Measurements from ENCODE around the gene THTPA. TPM values are rescaled to one million over a fixed set of nuclear protein-coding genes. Genes with fewer than 3 reads are reported as not detected.

Gene THTPA
- total and polyA plus RNA-seq, 2 of the 13 experiments (the other 11 are each of a cell fraction or from before 2014, with no cell fraction given): 7.4 to 8.7 TPM

- no peak for TF ChIP-seq NPAS2 (CRISPR knock-in tag; IDR thresholded peaks at IDR 0.05; ENCODE audit: borderline replicate concordance)
- peak; percentile 26; the same call in 1 of the 2 replicates for TF ChIP-seq ELF1 (CRISPR knock-in tag; IDR thresholded peaks at IDR 0.05)
- peak; percentile 40; the same call in 1 of the 2 replicates for TF ChIP-seq ZNF331 (CRISPR knock-in tag; IDR thresholded peaks at IDR 0.05)
- no peak for TF ChIP-seq SIN3A (IDR thresholded peaks at IDR 0.05; ENCODE audit: borderline replicate concordance, low read depth, low read length)
- TF ChIP-seq E2F1 (CRISPR knock-in tag; IDR thresholded peaks at IDR 0.05): no peak
- TF ChIP-seq ZBTB38 (CRISPR knock-in tag; IDR thresholded peaks at IDR 0.05): peak; percentile 33; the same call in 1 of the 2 replicates
- TF ChIP-seq PRDM4 (CRISPR knock-in tag; IDR thresholded peaks at IDR 0.05; ENCODE audit: borderline replicate concordance): no peak
- no peak for TF ChIP-seq GMEB2 (CRISPR knock-in tag; IDR thresholded peaks at IDR 0.05; ENCODE audit: low read depth)
- no peak for TF ChIP-seq ZNF776 (CRISPR knock-in tag; IDR thresholded peaks at IDR 0.05)
- peak; percentile 88 for TF ChIP-seq ZNF18 (CRISPR knock-in tag; IDR thresholded peaks at IDR 0.05; ENCODE audit: insufficient replicate concordance)
- TF ChIP-seq ZFP36L2 (CRISPR knock-in tag; IDR thresholded peaks at IDR 0.05): no peak
- TF ChIP-seq CREB3 (CRISPR knock-in tag; IDR thresholded peaks at IDR 0.05): no peak
- TF ChIP-seq ZNF460 (CRISPR knock-in tag; IDR thresholded peaks at IDR 0.05; ENCODE audit: borderline replicate concordance): no peak
- TF ChIP-seq ZNF569 (CRISPR knock-in tag; IDR thresholded peaks at IDR 0.05; ENCODE audit: borderline replicate concordance): no peak
- no peak; the same call in 1 of the 2 replicates for TF ChIP-seq GTF3A (CRISPR knock-in tag; conservative IDR thresholded peaks at IDR 0.05)
- no peak; the same call in 1 of the 2 replicates for TF ChIP-seq ZSCAN30 (CRISPR knock-in tag; IDR thresholded peaks at IDR 0.05)
- TF ChIP-seq KLF11 (CRISPR knock-in tag; IDR thresholded peaks at IDR 0.05): no peak
These were observed 46.4 kb downstream of the THTPA start (continued) for GRCh38 chr14:23602181-23603095.

Data from HepG2 (cell line).